GM21576 (cell line): ENCODE measurements around the gene EDIL3.
"Not testable (repeated sequence)": the region's sequence is repeated elsewhere in the genome, so short reads cannot be mapped to it uniquely, and the experiment has no call there.

Experiments used
- ATAC-seq: cut with Tn5 transposase; IDR thresholded peaks from one replicate; pipeline ENCODE4 v1.9.1; 2021; ENCODE audit warnings: mild to moderate bottlenecking, moderate library complexity; ENCODE audit not compliant: unreplicated experiment

Gene EDIL3

GRCh38 chr5:84301535-84301934, 83.1 kb downstream of the EDIL3 start:
- no peak for ATAC-seq

DNA sequence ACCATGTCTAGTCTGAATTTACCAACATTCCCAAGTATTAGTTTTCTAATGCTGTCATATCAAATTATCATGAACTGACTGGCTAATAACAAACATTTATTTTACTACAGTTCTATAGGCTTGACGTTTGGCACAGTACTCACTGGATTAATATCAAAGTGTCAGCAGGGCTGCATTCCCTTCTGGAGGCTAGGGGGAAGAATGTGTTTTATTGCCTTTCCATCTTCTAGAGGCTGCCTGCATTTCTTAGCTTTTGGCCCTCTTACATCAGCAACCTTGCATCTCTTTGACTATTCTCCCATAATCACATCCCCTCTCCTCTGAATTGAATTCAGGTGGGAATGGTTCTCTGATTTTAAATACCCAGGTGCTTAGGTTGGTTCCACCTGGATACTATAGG, 84.7 kb downstream of the EDIL3 start:
- no peak for ATAC-seq

GRCh38 chr5:84298628-84299027, 86.1 kb downstream of the EDIL3 start:
- no peak for ATAC-seq

- not testable (repeated sequence) for ATAC-seq
Observed at GRCh38 chr5:84297641-84298040, 87.0 kb downstream of the EDIL3 start.

- no peak for ATAC-seq
Observed at GRCh38 chr5:84292788-84293653, 91.7 kb downstream of the EDIL3 start.

GRCh38 chr5:84292000-84292642, 92.6 kb downstream of the EDIL3 start:
- no peak for ATAC-seq

- ATAC-seq, result no peak
Observed at GRCh38 chr5:84290673-84291072, 94.0 kb downstream of the EDIL3 start.

DNA sequence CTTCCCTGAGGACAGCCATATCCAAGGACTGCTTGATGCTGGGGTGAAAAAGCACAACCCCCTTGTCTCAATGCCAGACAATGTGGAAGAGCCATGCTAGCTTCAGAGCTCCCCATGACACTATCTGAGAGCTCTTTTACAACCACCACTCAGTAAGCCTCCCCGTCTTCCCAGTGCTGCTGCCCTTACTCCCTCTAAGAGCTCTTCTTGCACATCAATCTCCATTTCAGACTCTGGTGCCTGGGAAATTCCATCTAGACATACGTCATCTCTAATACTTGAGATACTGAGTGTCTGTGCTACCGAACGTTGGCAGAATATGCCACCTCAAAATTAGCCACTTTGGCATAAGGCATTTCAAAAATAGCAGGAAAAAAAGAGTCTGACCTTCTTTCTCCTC, 94.5 kb downstream of the EDIL3 start:
- no peak for ATAC-seq

DNA sequence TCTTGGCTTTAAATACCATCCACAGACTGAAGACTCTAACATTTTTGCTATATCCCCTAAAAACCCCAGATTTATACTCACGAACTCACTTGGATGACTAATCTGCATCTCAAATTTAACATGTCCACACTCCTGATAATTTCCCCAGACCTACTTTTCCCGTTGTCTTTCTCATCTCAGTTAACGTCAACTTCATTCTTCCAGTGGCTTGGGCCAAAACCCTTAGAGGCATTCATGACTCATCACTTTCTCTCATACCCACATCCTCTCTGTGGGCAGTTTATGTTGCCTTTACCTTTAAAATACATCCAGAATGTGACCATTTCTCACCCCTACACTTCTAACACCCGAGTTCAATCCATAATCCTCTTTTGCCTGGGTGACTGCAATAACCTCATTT, 96.7 kb downstream of the EDIL3 start:
- ATAC-seq, result peak; percentile 80

DNA sequence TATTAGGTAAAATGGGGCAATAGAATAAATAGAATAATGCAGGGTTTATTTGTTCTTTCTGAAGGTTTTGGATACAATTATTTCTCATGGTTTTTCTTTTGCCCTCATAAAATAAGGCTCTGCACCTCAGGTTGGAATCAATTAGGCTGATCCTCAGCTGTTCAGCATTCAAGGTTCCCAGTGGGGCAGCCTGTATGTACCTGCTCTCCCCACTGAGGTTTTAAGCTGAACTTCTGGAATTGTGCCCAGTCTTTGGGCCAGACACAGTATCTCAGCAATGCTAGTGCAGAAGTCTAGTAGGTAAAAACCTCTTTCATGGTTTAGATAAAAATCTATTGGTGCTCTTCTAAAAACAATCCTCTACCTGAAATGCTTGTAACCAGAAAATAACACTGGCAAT, 98.0 kb downstream of the EDIL3 start:
- ATAC-seq, result no peak

DNA sequence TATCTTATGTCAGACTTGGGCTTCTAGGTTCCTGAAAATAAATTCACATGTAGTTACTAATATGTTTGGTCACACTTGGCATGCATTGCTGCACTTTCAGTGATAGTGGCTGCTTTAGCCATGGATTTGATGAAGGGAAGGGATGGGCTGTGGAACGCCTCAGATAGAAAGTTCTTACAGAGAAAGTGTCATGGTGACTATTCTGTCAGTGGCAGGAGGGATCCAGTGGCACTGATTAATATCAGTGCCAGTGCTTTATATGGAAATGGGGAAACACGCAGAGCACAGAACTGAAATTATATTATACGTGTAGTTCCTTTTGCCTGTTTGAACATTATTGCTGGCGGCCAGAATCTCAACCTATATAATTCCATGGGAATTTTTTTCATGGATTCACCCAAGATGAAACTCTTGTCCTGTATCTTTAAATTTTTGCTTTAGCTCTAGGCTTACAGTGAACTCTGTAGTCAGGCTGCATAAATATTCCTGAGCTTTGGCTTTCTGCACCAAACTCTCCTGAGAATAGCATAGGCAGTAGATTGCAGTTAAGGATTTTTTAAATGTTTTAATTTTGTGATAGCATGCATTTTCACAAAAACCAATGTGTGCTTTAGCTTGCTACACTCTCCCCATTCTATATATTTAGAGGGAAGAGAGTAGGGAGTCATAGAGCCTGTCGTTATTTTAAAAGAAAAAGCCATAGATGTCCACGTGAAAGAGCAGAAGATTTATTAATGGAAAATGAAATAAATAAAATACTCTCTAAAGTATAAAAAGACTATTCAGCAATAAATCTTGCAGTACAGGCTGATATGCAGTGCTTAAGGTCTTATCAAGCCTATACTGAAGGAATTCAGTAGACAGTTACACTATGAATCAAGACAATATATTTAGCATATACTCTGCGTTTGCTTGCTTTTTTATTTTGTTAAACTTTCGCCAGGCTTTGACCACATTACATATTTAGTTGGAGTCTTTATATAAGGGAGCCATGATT, 98.7 kb downstream of the EDIL3 start:
- no peak for ATAC-seq

DNA sequence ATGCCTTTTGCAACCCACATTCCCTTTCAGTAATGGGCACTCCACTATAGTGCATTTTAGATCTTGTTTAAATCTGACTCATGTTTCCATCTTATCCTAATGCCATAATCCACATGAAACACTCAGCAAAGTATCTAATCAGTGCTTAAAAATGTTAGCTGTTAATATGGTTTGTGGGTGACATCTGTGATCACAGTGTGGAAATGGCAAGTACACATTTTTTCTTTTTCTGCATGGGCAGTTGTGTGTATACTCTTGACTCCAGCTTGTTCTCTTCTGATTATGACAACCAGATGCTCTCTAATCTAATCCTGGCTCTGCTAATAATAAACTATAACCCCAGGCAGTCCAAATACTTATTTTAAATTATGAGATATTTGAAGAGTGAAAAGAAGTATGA, 103.3 kb downstream of the EDIL3 start:
- ATAC-seq, result no peak

DNA sequence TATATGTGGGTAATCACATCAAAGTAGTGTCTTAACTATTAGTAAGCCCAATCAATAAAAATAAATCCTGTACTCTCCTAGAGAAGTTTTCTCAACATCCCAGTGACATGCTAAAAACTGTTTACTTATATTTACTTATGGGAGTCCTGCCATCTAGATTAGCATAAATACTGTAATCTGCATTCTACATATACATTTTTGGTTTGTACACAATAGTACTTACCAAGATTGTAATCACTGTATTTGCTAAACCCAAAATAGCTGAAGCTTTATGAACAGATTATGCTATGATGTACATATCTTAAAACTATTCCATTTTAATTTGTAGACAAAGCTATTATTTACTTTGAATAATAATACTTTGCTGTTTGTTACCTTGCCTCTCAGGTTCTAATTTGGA, 105.4 kb downstream of the EDIL3 start:
- no peak for ATAC-seq

GRCh38 chr5:84275609-84276008, 109.1 kb downstream of the EDIL3 start:
- no peak for ATAC-seq

DNA sequence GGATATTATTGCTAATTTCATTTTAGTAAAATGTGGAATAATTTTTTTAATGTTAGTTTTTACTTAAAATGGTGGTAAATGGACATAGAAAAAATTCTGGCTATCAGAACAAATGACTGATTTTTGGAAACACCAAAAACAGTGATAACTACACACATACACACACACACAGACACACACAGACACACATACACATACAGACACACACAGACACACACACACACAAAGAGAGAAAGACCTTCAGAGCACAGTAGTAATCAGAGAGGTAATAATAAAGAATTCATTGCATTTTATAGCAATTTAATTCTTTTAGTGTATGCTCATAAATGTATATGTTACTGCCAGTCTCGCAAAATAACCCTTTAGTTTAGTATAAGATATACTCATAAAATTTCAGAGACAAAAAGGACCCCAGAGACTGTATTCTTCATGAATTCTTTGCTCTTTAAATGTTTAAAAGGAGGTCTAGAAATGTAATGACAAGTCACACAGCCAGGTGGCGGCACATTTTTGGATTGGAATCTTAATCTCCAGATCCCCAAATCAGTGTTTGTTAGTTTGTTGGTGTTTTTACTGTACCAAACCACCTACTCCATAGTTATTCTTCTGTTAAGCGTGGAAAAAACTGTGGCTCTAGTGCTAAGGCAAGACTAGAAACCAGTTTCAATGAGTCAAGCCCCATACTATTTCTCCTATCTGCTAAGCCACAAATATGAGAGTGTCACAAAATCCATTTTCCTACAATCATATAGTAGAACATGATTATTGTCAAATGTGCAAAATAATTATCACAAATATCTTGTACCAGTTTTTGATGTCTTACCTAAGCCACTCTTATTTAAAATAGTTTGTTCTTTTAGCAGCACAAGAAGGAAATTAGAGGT, 109.9 kb downstream of the EDIL3 start:
- no peak for ATAC-seq

- no peak for ATAC-seq
Observed at GRCh38 chr5:84273517-84273883, 111.2 kb downstream of the EDIL3 start.

DNA sequence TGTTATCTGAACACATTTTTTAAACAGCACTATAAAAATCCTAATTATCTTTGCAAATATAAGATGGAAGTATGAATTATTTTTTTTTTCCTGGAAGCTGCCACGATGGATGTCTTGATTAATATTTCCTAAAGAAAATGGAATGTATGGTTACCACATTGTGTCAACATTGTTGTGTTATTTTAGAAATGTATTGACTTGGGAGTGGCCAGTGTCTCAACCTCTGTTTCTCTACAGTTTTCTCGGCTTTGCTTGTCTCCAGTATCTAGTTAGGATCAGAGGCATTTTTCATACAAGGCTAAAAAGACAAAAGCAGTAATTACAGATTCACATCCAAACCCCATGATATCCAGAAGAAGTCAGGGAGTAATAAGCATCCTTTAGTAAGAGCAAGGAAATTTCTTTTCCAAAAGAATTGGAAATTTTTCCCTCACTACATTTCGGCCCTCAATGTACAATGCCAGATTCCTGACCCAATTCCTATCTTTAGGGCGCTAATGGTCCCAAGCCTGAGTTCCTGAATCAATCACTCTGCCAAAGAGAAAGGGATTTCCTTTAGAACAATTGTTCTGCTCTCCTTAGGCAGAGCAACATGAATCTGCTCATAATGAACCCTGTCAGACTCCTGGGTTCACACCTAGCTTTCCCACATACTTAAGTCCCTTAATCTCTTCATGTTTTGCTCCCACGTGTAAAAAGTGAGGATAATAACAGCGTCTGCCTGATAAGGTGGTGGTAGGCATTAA, 111.7 kb downstream of the EDIL3 start:
- no peak for ATAC-seq

DNA sequence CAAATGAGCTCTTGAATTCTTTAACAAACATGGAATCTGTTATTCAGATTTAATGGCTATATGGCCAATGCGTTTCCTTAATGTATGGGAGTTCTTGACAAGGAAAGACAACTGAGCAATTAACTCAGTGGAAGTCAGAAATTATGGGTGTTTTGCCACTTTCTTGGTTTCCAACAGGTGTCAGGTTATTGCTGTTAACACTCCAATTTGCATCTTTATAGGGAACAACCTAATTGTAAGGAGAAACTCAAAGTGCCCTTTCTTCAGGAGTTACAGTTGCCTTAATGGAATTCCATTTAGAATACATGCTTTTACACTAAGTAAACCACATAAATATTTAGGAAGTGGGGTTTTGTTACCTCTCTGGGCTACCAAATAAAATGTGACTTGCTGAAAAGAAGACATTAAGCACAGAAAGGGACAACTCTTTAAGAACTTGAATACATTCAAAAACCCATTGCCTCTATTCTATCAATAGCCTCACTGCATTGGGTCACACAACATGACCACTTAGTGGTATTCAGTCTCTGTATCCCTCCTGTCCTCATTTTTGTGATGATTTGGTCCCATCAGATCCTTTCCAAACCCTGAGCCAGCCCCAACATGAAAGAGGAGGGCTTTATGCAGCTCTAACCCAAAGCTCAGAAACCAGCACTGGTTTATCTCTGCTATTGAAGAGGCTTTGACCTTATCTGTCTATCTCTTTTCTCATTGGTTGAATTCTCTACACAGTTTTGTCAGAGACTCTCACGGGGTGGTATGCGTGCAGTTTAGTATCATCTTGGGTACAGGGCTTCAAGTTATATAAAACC, 118.7 kb downstream of the EDIL3 start:
- ATAC-seq, result no peak

GRCh38 chr5:84265130-84265529, 119.5 kb downstream of the EDIL3 start:
- no peak for ATAC-seq
